Measurements from ENCODE around the gene MOB3A. TPM values are rescaled to one million over a fixed set of nuclear protein-coding genes. Genes with fewer than 3 reads are reported as not detected.

MOB3A gene
- total and polyA plus RNA-seq, 2 of the 13 experiments (the other 11 are each of a cell fraction or from before 2014, with no cell fraction given), result 3.5 to 17.8 TPM

- TF ChIP-seq TFE3 (CRISPR knock-in tag; IDR thresholded peaks at IDR 0.05) (0 out of 2 replicates have a peak, but pooled peaks have one; percentile 44), KDM1A (CRISPR knock-in tag; IDR thresholded peaks at IDR 0.05) (peak; percentile 61; the same call in 1 of the 2 replicates), ELF3 (CRISPR knock-in tag; IDR thresholded peaks at IDR 0.05) (peak; percentile 52; the same call in 1 of the 2 replicates), NBN (conservative IDR thresholded peaks at IDR 0.05) (no peak), KLF6 (CRISPR knock-in tag; IDR thresholded peaks at IDR 0.05) (peak; percentile 73; the same call in 1 of the 2 replicates), CCDC6 (CRISPR knock-in tag; IDR thresholded peaks at IDR 0.05) (0 out of 2 replicates have a peak, but pooled peaks have one; percentile 5), SRY (CRISPR knock-in tag; IDR thresholded peaks at IDR 0.05) (peak; percentile 24; the same call in 1 of the 2 replicates), HNRNPUL1 (IDR thresholded peaks at IDR 0.05; ENCODE audit: low read depth, low read length) (no peak), POLR2A (IDR thresholded peaks at IDR 0.05; ENCODE audit: insufficient read depth in 1 of 2, low read depth in 2 of 2, low read length in 2 of 2) (peak in 1 of 2 experiments; percentile 62; a peak in 1 of 4 replicates), ATAD3A (CRISPR knock-in tag; IDR thresholded peaks at IDR 0.05) (no peak), RERE (CRISPR knock-in tag; IDR thresholded peaks at IDR 0.05; ENCODE audit: low read depth) (no peak), RARG (CRISPR knock-in tag; IDR thresholded peaks at IDR 0.05; ENCODE audit: low read depth) (0 out of 2 replicates have a peak, but pooled peaks have one; percentile 41), ZNF710 (CRISPR knock-in tag; IDR thresholded peaks at IDR 0.05; ENCODE audit: borderline replicate concordance) (peak; percentile 88; the same call in 1 of the 2 replicates), MYPOP (CRISPR knock-in tag; IDR thresholded peaks at IDR 0.05) (0 out of 2 replicates have a peak, but pooled peaks have one; percentile 37), RAD21 (CRISPR knock-in tag; IDR thresholded peaks at IDR 0.05) (peak; percentile 73), DBP (CRISPR knock-in tag; IDR thresholded peaks at IDR 0.05; ENCODE audit: not compliant biosample characterization) (peak; percentile 23)
- TF ChIP-seq, protein P1, sequence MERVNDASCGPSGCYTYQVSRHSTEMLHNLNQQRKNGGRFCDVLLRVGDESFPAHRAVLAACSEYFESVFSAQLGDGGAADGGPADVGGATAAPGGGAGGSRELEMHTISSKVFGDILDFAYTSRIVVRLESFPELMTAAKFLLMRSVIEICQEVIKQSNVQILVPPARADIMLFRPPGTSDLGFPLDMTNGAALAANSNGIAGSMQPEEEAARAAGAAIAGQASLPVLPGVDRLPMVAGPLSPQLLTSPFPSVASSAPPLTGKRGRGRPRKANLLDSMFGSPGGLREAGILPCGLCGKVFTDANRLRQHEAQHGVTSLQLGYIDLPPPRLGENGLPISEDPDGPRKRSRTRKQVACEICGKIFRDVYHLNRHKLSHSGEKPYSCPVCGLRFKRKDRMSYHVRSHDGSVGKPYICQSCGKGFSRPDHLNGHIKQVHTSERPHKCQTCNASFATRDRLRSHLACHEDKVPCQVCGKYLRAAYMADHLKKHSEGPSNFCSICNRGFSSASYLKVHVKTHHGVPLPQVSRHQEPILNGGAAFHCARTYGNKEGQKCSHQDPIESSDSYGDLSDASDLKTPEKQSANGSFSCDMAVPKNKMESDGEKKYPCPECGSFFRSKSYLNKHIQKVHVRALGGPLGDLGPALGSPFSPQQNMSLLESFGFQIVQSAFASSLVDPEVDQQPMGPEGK (CRISPR knock-in tag; IDR thresholded peaks at IDR 0.05), result peak; percentile 81
Measured at GRCh38 chr19:2096034-2096479, at the start of gene MOB3A (continued).

All from HepG2 (cell line).